HG03342 (cell line): ENCODE measurements around the gene AXIN1.
"Not testable (repeated sequence)": the region's sequence is repeated elsewhere in the genome, so short reads cannot be mapped to it uniquely, and the experiment has no call there.

Experiments used
- ATAC-seq: cut with Tn5 transposase; IDR thresholded peaks from one replicate; pipeline ENCODE4 v1.9.1; 2021; ENCODE audit warnings: mild to moderate bottlenecking, moderate library complexity; ENCODE audit not compliant: unreplicated experiment

AXIN1 gene

GRCh38 chr16:334861-335632 is 17.5 kb downstream of the AXIN1 start:
- ATAC-seq, result not testable (repeated sequence)

- not testable (repeated sequence) for ATAC-seq
These were observed 18.2 kb downstream of the AXIN1 start for GRCh38 chr16:334164-334832.

GRCh38 chr16:333406-334094 is 19.0 kb downstream of the AXIN1 start:
- no peak for ATAC-seq

- not testable (repeated sequence) for ATAC-seq
These were observed 21.2 kb downstream of the AXIN1 start for GRCh38 chr16:331181-331814.

- ATAC-seq, result no peak
These were observed 21.8 kb downstream of the AXIN1 start for GRCh38 chr16:330741-331140.

- ATAC-seq, result no peak
These were observed 27.0 kb downstream of the AXIN1 start for GRCh38 chr16:325375-326145.

GRCh38 chr16:324451-325334 is 27.8 kb downstream of the AXIN1 start:
- ATAC-seq, result no peak

GRCh38 chr16:324201-324450 is 28.4 kb downstream of the AXIN1 start:
- no peak for ATAC-seq

- ATAC-seq, result no peak
These were observed 29.9 kb downstream of the AXIN1 start for GRCh38 chr16:322476-323143.

- ATAC-seq, result no peak
These were observed 31.0 kb downstream of the AXIN1 start for GRCh38 chr16:321532-321931.

- no peak for ATAC-seq
These were observed 32.3 kb downstream of the AXIN1 start for GRCh38 chr16:320206-320605.

- ATAC-seq, result no peak
These were observed 33.9 kb downstream of the AXIN1 start for GRCh38 chr16:318628-319027.

- no peak for ATAC-seq
These were observed 34.9 kb downstream of the AXIN1 start for GRCh38 chr16:317583-317982.

GRCh38 chr16:316741-317464 is 35.6 kb downstream of the AXIN1 start:
- ATAC-seq, result no peak

GRCh38 chr16:314795-315299 is 37.7 kb downstream of the AXIN1 start:
- no peak for ATAC-seq

- ATAC-seq, result no peak
These were observed 38.2 kb downstream of the AXIN1 start for GRCh38 chr16:314351-314750.

GRCh38 chr16:311725-312124 is 40.8 kb downstream of the AXIN1 start:
- no peak for ATAC-seq

- ATAC-seq, result no peak
These were observed 43.0 kb downstream of the AXIN1 start for GRCh38 chr16:309476-309875.
